NCI-H1048 (cell line): Measurements from ENCODE around the gene DNAJB5.

Experiments used
- DNase-seq: peaks from one replicate; lab custom pipeline; 2025; lab: John Stamatoyannopoulos, UW

DNAJB5 gene

DNA sequence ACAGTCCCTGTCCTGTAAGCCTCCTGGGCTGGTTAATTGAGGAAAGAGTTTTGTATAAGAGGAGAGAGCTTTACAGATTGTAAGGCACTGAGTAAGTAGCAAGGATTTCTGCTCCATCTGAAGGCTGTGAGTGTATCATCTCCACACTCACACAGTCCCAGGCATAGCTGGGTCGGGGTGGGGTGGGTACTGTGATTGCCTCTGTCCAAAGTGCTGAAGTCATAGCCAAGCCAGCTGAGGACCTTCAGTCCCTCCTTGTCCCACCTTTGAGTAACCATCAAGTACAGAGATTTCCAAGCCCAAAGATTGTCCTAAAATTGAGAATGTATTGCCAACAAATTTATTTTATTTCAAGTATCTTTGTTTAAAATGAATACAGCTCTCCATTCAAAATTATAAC, 5.5 kb upstream of the DNAJB5 start:
- no peak for DNase-seq

DNA sequence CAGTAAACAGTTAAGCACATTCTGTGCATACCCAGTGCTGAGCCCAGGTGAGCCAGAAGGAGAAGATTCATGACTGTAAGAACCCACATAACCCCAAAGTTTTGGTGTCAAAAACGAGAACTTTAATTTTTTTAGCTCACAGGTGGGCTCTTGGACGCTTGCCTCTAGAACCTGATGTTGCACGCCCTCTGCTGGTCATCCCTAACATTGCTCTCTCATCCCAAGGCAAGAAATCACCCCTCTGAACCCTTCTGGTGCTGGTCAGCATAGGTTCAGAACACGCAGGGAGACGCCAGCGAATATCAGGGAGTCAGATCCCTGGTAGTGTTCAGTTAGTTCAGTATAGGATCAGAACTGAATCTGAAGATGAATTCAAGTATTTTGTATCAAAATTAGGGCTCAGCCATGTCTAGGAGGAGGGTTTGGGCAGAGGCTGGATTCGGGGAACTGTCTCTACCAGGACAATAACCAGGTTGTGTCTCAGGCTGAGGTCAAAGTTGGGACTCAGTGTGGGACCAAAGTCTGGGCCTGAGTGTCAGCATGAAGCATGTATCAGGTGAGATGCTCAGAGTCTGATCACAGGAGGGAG, 4.1 kb upstream of the DNAJB5 start:
- peak; percentile 17 for DNase-seq

DNA sequence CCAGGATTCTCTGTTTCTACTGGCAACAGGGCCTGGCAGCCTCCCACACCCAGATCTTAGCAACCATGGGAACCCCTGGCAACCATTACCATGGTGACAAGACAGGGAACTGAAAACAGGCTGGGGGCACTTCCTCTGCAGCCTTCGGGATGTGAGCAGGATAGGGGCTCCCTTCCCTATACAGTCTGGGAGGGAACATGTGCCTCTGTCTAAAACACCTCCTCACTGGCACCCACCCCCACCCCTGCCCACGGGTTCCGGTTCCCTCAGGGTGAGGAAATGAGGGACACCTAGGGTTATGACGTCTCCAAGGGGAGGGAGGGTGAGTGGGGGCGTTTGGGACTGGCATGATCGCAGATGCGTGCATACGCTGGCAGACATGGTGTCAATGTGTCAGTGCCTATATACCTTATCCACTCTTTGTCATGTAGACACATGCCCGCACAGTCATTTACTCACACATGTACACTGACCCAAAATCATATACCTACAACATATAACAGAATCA, 3.0 kb upstream of the DNAJB5 start:
- no peak for DNase-seq

DNA sequence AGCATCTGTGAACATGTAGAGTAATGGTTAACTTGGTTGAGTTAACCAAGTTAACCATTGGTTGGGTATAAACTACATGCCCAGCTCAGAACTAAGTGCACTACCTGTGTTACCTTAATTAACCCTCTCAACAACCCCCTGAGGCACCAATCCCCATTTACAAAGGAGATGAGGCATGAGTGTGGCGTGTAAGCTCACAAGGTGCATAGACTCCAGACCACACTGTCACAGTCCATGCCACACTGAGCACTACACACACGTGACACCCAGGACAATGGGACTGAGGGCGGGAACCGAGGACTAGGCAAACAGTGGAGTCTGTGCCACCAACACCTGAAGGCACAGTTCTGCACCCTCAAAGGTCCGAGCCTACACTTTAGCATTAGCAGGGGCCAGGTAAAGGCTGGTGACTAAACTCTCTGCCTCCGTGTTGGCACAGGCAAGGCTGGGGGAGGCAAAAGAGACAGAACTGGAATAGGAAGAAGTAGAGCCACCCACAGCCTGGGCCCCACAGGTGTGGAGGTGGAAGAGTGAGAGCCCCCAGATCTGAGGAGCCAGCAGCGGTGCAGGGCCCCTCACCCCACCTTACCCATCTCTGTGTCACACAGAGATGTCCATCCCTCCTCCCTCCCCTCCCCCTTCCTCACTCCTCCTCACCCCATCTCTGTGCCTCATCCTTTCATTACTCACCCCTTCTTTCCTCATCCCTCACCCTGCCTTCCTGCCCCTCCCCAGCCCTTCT, 2.2 kb upstream of the DNAJB5 start:
- DNase-seq, result no peak

DNA sequence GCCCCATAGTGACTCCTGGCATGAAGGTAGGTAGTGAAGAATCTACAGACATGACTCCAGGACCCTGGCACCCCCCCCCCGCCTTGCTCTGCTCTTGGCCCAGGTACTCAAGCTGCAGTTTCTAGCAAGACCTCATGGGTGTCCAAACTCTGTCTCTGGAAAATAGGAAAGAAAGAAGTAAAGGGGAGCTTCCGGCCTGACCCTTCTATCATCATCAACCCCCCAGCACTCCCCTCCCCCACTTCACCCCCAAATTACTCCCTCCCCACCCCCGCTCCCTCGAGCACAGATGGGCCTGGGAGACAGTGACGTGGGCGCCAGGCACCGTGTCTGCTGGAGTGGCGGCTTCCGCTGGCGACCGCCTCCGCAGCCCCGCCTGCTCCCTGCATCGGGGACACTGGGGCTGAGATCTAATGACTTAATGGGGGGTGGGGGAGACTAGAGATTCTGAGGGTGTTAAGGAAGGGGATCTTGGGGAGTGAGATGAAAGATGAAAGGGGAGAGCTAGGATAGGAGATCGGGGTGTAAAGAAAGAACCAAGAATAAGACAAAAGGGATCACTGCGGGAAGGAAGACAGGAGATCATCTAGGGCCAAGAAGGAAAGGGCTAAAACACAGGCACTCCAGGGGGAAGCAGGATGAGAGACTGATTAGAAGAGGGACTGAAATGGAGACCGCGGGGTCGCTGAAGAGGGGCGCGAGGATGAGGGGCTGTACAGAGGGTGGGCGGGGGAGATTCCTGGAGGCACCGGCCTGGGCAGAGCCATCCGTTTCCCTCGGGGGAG, 1.1 kb upstream of the DNAJB5 start:
- DNase-seq, result no peak

DNA sequence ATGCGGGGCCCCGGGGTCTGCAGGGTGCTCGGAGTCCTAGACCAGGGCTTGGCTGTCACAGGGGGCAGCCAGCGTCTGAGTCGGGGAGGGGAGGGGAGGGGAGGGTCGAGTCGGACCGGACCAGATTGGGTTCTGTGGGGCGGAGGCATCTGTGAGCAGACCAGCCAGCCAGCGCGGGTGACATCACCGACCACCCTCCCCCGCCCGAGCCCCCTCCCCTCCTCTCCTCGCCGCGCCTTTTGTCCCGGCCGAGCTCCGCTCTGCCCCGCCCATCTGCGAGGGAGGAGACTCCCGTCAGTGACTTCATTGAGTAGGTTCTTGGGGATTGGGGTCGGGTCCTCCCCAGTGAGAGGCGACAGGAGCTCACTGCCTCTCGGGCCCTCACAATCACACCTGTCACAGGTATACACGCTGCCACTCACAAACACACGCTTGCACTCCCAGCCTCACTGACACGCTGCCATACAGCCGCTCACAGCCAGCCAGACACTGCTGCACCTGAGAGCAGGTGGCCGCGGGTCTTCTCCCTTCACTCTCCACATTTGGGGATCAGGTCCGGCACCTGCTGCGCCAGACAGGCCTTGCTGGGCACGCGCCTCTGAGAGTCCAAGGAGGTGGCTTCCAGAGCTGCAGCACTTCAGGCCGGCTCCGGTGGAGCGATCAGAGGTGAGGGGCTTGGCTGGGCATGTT, 546 bp downstream of the DNAJB5 start:
- no peak for DNase-seq

DNA sequence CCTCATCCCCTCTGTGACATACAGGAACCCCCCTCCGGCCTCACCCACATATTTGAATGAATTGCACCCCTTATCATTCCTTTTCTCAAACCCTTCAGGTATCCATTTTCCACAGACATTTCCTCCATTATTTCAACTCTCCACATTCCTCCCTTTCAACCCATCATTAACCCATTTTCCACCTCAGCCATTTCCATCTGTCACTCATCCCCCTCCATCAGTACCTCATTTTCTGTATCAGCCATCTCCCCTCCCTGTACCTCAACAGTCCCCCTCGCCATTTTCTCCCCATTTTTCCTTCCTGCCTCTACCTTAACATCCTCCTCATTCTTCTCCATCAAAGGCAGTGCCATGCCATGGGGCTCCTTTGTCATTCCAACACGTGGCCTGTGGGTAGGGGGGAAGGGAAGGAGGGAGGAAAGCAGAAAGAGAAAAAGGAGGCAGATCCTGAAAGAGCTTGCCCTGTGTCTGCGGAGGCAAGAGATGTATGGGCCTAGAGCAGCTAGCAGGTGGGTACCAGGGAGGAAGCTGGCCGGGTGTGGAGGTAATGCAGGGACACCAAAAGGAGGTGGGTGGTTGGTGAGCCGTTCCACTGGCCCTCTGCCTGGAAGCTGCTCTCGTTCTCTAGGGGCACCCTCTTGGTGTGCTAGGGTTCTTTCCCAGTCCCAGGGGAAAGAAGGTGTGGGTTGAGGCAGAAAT, 1.5 kb downstream of the DNAJB5 start:
- no peak for DNase-seq

DNA sequence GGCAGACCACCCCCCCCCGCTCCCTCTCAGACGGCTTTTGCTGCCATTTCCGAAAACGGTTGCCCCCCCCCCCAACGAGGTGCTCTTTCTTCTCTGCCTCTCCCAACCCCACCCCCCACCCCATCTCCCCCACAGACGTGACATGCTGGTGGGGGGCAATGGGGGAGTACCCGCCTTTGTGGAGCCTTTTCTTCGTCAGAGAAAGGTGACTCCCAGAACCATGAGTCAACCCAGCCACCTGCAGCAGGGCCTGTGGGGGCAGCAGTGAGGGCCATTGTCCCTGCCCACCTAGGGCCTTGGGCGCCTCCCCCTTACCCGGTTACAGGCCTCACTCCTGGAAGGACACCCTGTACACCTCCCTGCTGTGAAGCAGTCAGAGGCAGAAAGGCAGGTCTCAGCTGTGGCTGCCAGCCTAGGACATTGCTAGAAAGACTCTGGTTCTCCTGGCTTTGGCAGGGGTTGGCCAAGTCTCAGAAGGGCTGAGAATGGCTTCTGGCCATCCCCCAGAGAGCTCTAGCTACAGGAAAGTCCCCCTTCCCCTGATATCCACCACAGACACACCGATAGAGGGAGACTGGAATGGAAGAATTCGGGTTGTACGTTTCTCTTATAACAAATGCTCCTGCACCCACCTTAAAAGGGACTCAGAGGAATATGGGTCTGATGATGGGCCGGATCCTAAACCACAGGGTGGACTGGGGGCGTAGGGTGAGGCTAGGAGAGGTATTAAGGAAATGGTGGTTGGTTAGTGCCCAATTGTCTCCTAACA, 2.2 kb downstream of the DNAJB5 start:
- no peak for DNase-seq

DNA sequence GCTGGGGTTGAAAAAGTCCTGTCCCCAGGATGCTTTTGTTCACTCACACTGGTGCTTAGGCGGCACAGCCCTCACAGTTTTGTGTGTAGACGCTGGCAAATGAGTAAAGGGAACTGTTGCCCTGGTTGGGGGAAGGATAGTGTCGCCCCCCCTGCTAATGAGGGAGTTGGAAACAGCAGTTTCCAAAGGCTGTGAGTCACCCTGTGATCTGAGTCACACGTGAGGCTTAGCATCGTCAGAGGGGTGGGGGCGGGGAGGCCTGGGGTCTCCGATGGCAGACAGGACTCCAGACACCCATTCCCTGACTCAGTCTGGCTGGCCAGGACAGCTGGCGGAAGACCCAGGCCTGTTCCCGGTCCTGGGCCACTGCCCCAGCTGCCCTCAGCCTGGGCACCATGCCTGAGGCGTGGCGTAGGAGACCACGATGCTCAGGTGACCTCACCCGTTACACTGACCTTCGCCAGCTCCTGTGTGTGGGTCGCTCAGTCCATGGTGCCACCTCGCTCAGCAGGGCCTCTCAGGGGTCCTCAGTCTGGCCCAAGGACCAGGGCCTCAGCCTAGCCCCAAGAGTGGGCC, 2.9 kb downstream of the DNAJB5 start:
- no peak for DNase-seq

DNA sequence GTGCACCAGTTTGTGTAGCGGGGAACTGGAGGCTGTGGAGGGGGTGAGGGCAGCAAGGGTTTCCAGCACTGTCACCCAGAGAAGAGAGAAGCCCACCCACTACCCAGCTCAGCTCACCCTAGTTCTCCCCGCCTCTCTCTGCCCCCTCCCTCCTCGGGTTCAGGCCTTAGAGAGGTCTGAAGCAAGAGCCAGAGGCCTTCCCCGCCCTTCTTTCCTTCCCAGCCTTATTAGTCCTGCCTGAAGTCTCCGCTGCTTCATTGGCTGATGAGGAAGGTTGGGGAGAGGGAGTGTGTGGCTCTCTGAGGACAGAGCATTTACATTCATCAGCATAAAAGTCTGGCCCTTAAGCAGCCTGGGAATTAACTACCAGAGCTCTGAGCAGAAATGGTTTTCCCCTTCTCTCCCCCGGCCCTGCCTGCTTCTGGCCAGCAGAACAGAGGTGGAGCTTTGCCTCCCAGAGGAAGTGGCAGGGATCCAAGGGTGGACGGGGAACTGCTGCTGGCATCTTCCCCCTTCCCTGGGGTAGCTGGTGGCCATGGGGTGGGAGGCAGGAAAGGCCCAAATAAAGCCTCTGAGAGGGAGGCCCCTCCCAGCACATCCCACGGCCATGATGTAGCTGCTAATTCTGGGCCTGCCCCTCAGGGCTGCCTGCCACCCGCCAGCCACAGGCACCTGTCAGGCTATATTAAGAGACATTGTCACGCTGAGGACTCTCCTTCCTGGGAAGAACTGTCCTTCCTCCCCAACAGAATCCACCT, 4.1 kb downstream of the DNAJB5 start:
- DNase-seq, result no peak

DNA sequence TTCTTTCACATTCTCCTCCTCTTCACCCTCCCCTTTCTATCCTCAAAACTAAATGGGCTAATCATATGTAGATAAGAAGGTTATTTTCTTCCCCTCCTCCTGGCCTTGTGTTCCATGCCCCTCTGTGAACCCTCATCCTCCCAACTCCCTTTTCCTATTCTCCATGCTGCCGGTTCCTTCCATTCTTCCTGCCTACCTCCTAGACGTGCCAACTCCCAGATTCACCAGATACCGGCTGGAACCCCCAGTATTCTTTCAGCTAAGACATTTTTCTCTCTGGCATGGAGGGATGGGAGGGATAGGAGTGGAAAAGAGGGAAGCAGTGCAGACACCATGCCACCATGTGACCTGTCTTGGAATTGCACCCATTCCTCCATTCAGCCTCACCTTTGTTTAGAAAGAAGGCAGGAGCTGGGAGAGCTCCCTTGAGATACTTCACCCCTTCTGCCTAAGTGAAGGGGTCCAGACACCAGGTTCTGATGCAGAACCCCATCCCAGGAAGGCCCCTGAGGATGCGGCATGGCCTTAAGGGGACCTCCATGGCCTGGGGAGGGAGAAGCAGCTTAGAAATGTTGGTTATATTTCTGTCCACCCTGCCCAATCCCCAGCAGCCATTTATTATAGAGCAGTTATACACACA, 4.8 kb downstream of the DNAJB5 start:
- DNase-seq, result no peak

DNA sequence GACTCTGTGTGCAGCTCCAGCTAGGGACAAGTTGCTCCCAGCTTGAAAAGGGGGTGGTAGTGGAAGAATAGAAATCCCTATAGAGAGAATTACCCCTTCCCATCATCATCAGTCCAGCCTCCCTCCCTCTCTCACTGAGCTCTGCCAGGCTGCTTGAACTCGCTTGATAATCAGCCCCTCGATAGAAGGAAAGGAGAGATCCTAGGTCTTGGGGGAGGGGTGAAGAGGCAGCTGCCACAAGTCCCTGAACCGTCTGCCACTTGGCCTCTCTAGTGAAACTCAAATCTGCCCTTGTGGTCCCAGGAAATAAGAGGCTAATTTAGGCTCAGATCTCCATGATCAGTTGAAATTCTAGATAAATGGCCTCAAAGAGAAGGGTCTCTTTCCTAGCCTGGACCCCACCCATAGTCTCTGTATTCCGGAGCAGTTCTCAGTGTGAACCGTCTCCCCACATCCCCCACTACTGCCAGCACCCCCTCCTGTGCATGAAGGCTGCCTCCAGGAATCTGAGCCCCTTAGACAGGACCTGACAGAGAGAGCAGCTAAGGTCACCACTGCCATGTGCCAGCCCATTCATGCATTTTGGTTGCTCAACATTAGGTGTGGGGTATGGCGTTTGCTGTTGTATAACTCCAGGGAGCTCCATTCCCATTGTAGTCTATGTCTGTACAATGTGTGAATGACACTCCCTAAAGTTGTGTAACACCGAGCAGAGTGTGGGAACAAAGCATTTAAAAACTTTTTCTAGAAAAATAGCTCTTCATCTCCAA, 5.5 kb downstream of the DNAJB5 start:
- no peak for DNase-seq

DNA sequence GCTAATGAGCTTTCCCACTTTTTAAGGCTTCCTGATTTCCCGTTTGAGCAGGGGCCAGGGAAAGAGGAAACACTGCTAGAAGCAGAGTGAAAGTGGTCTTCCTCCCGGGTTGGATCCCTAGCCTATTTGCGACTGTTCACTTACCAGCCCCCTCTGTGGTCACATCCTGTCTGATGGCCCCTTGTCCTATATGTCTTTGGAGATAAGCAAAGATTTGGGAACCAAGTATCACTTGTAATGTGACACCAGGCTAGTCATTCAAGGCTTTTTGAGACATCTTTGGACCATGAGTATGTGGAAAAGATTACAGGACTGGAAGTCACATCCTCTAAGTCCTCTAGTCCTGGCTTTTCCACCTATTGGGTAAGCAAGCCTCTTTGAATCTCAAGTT, 6.1 kb downstream of the DNAJB5 start:
- DNase-seq, result no peak

DNA sequence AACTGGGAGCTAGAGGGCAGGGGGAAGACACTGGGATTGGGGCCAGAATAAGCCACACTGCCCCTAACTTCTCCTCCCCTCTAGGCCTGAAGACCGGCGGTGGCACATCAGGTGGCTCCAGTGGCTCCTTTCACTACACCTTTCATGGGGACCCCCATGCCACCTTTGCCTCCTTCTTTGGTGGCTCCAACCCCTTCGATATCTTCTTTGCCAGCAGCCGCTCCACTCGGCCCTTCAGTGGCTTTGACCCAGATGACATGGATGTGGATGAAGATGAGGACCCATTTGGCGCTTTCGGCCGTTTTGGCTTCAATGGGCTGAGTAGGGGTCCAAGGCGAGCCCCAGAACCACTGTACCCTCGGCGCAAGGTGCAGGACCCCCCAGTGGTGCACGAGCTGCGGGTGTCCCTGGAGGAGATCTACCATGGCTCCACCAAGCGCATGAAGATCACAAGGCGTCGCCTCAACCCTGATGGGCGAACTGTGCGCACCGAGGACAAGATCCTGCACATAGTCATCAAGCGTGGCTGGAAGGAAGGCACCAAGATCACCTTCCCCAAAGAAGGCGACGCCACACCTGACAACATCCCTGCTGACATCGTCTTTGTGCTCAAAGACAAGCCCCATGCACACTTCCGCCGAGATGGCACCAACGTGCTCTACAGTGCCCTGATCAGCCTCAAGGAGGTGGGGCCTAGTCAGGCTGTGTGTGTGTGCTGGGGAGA, 6.8 kb downstream of the DNAJB5 start:
- DNase-seq, result no peak

DNA sequence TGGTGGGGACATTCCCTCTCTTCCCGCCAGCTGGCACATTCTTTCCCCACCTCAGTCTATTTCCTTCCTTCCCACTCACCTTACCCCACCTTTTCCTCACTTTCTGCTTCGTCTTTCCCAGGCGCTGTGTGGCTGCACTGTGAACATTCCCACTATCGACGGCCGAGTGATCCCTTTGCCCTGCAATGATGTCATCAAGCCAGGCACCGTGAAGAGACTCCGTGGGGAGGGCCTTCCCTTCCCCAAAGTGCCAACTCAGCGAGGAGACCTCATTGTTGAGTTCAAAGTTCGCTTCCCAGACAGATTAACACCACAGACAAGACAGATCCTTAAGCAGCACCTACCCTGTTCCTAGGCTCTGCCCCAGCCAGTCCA, 7.3 kb downstream of the DNAJB5 start:
- DNase-seq, result no peak

DNA sequence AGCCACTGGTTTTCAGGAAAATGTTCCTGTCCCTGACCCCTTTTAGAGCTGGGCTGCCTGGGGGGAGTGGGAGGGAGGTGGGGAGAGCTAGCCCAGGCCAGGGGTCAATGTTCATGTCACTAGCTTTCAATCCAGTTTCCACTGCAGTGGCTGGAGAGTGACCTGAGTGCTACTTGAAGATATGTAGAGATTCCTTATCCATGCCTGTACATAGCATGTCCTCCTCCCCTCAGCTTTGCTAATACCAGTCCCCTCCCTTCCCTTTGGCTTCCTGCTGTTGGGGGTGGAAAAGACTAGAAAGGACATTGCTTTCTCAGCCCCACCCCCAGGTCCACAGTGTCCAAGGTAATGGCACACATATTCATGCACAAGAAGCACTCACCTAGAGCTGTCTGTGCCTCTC, 7.8 kb downstream of the DNAJB5 start:
- no peak for DNase-seq

DNA sequence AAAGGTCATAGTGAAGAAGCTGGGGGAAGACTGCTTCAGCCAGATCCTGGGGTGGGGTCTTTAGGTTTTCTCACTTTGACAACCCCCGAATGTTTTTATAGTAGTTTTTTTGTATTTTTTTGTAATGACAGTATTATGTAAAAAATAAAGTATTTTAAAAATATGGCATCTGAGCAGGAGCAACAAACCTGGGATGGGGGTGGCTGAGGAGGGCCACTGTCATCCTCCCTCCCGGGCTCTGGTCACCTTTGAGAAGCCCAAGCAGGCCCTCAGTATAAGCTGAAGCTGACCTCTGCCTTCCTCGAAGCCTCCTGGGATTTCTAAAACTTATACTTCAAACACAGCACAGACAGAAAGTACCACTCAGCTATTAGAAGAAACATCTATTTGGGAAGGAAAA, 8.7 kb downstream of the DNAJB5 start:
- DNase-seq, result no peak

DNA sequence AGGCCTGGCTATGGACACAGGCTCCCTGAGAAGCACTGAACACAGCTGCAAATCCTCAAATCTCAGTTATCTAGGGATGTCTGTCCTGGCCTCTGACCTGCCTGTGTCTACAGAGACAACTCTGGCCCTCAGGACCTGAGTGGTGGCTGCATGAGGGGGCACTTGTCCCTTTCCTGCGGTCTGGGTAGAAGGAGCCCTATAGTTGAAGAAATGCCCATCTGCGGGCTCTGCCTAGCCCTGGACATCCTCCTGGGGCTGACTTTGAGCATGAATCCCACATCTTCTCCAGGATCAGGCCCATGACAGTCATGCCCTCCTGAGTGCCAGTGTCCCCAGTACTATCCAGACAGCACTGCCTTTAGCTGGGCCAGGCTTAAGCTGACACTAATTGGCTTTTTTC, 10.0 kb downstream of the DNAJB5 start:
- DNase-seq, result no peak
